Mesothelial cell of epicardium (in vitro differentiated cells): ENCODE data around the gene AARS2. TPM values are rescaled to one million over a fixed set of nuclear protein-coding genes. Genes with fewer than 3 reads are reported as not detected.
A peak's percentile ranks its signal among the peaks of the same experiment; 100 is the strongest.

Experiments used
- DNase-seq, 2 experiments: peaks; one replicate each; pipeline ENCODE4 v3.0.0; 2021; ENCODE audit warnings: low spot score in 2 of 2; ENCODE audit not compliant: unreplicated experiment in 2 of 2
- H3K27ac Mint-ChIP-seq: 2 replicates; pipeline ENCODE4 v1.8.0; 2021; ENCODE audit warnings: mixed read lengths
- H3K27me3 Mint-ChIP-seq: 2 replicates; pipeline ENCODE4 v1.8.0; 2021; ENCODE audit warnings: low read depth, mixed read lengths
- H3K36me3 Mint-ChIP-seq: 2 replicates; pipeline ENCODE4 v1.8.0; 2021; ENCODE audit warnings: mixed read lengths
- H3K4me1 Mint-ChIP-seq: 2 replicates; pipeline ENCODE4 v1.8.0; 2021; ENCODE audit warnings: mixed read lengths
- H3K4me3 Mint-ChIP-seq: 2 replicates; pipeline ENCODE4 v1.8.0; 2021; ENCODE audit warnings: mild to moderate bottlenecking, moderate library complexity, mixed read lengths
- H3K9me3 Mint-ChIP-seq: 2 replicates; pipeline ENCODE4 v1.8.0; 2021; ENCODE audit warnings: mixed read lengths
- CTCF ChIP-seq: fragments of 200-600 bp; sonication (generic); IDR thresholded peaks from one replicate; pipeline ENCODE4 v1.5.0; 2021; ENCODE audit warnings: antibody characterized with exemption; ENCODE audit not compliant: unreplicated experiment
- total RNA-seq: library from RNA; stranded (reverse); gene quantifications from 3 replicates; pipeline ENCODE4 v1.2.1, GENCODE V29; 2021

Gene AARS2
- total RNA-seq, 1 donor from 2014 or later, result 33.4 TPM

- no peak for TF ChIP-seq CTCF
- no peak for DNase-seq
- Mint-ChIP-seq H3K27me3 (peaks cover 56% of the 10 kb centered on the region), H3K9me3 (no peaks in the 10 kb centered on the region), H3K27ac (no peak overlapping the region), H3K36me3 (peaks cover 18% of the 10 kb centered on the region), H3K4me1 (peaks cover 5% of the 10 kb centered on the region), H3K4me3 (peak overlapping the region; percentile 54)
Measured at GRCh38 chr6:44298055-44298803, 14.9 kb downstream of the AARS2 start.

GRCh38 chr6:44297063-44298038 is 15.8 kb downstream of the AARS2 start:
- Mint-ChIP-seq H3K9me3 (no peaks in the 10 kb centered on the region), H3K27ac (no peak overlapping the region), H3K4me1 (peaks cover 5% of the 10 kb centered on the region), H3K36me3 (peaks cover 15% of the 10 kb centered on the region), H3K27me3 (peaks cover 65% of the 10 kb centered on the region), H3K4me3 (peak overlapping the region; percentile 57)
- peak; percentile 57 to 78 for DNase-seq
- TF ChIP-seq CTCF, result no peak

- peaks cover 87% of the 10 kb centered on the region for H3K27me3 Mint-ChIP-seq
- DNase-seq, result no peak
- H3K27ac Mint-ChIP-seq, result no peak overlapping the region
- no peak for TF ChIP-seq CTCF
- peaks cover 5% of the 10 kb centered on the region for H3K4me1 Mint-ChIP-seq
- peaks cover 3% of the 10 kb centered on the region for H3K36me3 Mint-ChIP-seq
- H3K4me3 Mint-ChIP-seq, result no peak overlapping the region
- no peaks in the 10 kb centered on the region for H3K9me3 Mint-ChIP-seq
Measured at GRCh38 chr6:44294832-44295791, 18.0 kb downstream of the AARS2 start.

GRCh38 chr6:44292661-44293365 is 20.3 kb downstream of the AARS2 start:
- H3K4me3 Mint-ChIP-seq, result no peak overlapping the region
- no peak for DNase-seq
- TF ChIP-seq CTCF, result no peak
- H3K9me3 Mint-ChIP-seq, result no peaks in the 10 kb centered on the region
- H3K27me3 Mint-ChIP-seq, result peaks cover 90% of the 10 kb centered on the region
- H3K4me1 Mint-ChIP-seq, result peaks cover 4% of the 10 kb centered on the region
- H3K36me3 Mint-ChIP-seq, result no peaks in the 10 kb centered on the region
- H3K27ac Mint-ChIP-seq, result no peak overlapping the region
